Non-pigmented ciliary epithelial cell (primary cell): ENCODE data around the gene FPGS.

Source experiments
- DNase-seq: peaks from one replicate; pipeline ENCODE4 v3.0.0-alpha.2; 2010; ENCODE audit warnings: low read depth

FPGS gene

DNA sequence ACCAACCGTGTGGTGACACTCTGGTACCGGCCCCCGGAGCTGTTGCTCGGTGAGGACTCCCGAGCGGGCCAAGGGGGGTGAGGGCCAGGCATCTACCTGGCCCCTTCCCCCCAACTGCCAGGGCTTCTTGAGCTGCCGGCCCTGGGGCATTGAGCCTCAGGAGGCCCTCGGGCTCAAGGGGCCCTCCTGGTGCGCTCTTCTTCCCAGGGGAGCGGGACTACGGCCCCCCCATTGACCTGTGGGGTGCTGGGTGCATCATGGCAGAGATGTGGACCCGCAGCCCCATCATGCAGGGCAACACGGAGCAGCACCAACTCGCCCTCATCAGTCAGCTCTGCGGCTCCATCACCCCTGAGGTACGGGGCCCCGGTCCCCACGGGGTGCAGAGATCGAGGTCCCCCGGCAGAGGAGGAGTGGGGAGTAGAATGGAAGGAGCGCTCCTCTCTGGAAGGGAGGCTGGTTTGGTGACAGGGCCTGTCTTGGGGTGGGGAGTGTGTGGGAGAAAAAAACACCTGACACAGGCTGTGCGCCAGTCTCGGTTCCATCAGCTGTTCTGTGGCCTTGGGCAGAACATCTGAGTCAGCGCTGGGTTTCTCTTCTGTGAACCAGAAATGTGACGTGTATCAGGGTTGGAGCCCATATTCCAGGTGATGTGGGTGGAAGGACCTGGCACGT, 14.2 kb upstream of the FPGS start:
- no peak for DNase-seq

GRCh38 chr9:127789179-127789578, 13.5 kb upstream of the FPGS start:
- no peak for DNase-seq

- DNase-seq: no peak
These were observed 12.4 kb upstream of the FPGS start for GRCh38 chr9:127790094-127790855.

GRCh38 chr9:127791085-127791484, 11.6 kb upstream of the FPGS start:
- DNase-seq: no peak

GRCh38 chr9:127792417-127793031, 10.2 kb upstream of the FPGS start:
- DNase-seq: no peak

DNA sequence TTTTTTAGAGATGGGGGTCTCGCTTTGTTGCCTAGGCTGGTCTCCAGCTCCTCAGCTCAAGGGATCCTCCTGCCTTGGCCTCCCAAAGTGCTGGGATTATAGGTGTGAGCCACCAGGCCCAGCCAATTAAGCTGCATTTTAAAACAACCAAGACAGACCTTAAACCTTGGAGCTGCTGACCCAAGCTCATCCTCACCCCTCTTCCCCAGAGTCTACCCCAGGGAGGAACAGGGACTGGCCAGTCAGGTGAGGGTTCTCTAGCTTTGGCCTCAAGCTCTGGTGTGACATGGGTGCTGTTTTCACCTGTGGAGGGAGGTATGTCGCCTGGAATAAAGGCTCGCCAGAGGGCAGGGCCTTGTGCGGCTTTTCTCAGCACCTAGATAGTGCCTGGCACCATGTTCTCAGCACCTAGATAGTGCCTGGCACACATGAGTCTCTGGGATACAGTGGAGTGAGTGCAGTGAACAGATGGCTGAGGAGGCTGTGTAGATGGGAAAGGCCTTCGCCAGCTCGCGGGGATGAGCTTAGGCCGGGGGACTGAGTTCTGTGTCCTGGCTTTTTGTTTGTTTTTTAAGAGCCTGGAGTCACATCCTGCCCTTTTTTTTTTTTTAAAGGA, 9.5 kb upstream of the FPGS start:
- DNase-seq: no peak

GRCh38 chr9:127794001-127794791, 8.5 kb upstream of the FPGS start:
- no peak for DNase-seq

DNA sequence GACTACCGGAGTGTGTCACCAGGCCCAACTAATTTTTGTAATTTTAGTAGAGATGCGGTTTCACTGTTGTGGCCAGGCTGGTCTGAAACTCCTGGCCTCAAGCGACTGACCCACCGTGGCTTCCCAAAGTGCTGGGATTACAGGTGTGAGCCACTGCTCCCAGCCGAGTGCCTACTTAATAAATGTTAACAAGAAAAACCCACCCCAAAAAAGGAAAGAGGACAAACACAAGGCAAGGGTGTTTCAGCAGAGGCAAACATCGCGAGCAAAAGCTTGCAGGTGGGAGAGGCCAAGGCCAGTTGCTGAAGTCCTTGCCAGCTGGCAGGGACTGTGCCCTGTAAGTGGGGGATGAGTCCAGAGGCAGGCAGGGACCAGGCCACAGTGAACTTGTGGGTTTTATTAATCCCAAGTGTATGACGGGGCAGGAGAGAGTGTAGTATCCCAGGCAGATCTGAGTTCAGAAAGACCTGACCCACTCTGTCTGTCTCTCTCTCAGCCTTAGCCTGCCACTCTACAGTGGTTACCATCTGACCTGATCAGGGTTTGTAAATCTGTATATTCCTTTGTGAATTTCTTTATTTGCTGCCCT, 6.4 kb upstream of the FPGS start:
- no peak for DNase-seq

DNA sequence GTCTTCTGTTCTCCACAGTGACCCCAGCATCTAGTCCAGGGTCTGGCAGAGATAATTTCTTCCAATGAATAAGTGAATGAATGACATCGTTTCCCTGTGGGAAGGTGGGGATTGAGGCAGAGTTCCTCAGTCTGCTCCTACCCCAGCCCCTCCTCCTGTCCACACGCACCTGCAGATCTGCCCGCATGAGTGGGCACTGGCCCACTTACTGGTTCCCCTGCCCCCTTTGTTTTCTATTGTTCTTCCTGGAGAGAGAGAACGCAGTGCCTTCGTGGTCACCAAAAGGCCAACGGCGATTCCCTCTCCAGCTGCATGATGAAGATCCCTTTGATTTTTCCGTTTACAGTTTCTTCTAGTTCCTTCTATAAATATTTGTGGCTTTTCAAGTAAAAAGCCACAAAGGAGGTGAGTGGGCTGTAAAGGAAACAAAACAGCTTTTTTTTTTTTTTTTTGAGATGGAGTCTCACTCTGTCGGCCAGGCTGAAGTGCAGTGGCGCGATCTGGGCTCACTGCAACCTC, 5.8 kb upstream of the FPGS start:
- no peak for DNase-seq

DNA sequence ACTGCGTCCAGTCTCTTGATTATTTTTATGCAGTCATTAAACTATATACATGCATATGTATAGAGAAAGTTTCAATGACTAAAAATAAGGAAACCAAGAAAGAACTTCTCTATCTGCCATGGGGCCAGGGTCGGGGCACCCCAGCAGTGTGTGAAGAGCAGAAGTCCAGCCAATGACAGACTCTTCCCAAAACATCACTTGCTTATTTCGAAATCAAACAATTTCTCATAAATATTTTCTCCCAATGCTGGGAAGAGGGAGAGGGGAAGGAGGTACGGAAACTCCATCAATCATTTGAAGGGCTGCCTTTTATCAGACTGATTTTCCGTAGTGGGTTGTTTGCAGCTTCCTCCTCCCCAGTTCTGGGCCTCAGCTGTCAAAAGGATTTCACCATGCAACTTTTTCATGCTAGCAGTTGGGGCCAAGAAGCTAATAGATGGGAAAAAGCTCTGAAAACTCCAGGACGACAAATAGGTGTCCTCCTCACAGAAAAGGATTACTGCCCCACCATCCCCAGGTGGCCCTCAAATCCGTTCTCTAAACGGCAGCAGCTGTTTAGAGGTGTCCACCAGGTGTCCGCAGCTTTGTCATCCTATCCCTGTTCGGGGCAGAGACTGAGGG, 617 bp upstream of the FPGS start:
- DNase-seq: no peak

DNA sequence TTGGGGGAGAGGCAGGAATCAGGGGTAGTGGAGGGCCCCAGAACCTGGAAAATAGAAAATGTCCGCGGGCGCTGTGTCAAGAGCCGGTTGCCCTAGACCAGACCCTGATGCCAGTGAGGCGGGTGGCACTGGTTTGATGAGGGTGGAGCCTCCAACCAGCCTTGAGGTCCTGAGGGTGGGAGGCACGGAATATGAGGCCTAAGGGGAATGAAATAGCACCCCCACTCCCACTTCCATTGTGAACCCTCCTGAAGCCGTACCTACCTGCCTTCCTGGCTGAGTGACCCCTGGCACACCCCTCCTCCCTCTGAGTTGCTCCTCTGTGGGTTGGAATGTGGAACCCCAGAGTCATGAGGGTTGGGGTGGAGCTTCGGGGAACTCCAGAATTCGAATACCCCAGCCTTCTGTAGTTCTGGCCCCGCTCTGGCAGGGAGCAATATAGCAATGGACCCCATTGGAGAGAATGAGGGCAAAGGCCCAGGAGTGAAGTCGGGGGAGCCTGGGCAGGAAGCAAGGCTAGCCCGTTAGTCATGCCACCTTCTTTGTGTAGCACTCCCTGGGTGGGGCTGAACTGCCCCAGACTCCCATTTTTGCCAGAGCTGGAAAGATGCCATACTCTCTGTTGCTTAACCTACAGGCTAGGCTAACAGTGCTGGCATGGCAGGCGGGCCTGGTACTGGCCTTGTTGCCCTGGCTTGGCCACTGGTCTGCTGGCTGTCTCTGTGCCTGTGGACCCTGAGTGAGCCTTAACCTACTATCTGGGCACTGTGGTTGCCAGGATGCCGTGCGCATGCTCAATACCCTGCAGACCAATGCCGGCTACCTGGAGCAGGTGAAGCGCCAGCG, 1.0 kb downstream of the FPGS start:
- DNase-seq: no peak

- DNase-seq: no peak
These were observed 2.9 kb downstream of the FPGS start for GRCh38 chr9:127805620-127806019.

DNA sequence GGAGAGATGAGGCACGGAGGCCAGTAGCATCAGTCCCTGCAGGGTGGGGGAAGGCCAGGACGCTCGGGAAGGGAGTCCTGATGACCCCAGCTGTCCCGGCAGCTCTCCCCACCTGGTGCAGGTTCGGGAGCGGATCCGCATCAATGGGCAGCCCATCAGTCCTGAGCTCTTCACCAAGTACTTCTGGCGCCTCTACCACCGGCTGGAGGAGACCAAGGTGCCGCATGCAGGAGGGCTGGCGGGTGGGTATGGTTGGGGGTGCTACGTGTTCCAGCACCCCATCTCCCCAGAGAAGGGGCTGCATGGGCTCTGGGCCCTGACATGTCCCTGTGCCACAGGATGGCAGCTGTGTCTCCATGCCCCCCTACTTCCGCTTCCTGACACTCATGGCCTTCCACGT, 4.2 kb downstream of the FPGS start:
- DNase-seq: no peak

DNA sequence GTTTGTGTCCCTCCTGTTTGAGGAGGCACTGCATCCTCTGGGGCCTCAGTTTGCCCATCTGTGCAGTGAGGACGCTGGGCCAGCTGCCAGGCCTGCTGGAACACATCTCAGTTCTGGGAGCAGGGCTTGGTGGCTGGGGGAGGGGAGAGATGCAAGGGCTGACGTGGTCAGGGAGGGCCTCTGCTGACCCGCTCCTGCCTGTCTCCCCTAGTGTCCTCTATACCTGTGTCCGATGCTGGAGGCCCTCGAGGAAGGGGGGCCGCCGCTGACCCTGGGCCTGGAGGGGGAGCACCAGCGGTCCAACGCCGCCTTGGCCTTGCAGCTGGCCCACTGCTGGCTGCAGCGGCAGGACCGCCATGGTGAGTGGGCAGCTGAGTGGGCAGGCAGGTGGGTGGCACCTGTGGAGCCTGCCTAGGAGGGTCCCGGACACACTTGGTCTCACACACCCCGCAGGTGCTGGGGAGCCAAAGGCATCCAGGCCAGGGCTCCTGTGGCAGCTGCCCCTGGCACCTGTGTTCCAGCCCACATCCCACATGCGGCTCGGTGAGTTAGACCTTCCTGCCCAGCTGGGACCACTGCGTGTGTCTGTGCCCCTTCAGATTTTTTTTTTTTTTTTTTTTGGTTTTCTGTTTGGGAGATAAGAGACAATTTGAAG, 5.8 kb downstream of the FPGS start:
- DNase-seq: no peak

- DNase-seq: no peak
These were observed 6.4 kb downstream of the FPGS start for GRCh38 chr9:127809002-127809539.

DNA sequence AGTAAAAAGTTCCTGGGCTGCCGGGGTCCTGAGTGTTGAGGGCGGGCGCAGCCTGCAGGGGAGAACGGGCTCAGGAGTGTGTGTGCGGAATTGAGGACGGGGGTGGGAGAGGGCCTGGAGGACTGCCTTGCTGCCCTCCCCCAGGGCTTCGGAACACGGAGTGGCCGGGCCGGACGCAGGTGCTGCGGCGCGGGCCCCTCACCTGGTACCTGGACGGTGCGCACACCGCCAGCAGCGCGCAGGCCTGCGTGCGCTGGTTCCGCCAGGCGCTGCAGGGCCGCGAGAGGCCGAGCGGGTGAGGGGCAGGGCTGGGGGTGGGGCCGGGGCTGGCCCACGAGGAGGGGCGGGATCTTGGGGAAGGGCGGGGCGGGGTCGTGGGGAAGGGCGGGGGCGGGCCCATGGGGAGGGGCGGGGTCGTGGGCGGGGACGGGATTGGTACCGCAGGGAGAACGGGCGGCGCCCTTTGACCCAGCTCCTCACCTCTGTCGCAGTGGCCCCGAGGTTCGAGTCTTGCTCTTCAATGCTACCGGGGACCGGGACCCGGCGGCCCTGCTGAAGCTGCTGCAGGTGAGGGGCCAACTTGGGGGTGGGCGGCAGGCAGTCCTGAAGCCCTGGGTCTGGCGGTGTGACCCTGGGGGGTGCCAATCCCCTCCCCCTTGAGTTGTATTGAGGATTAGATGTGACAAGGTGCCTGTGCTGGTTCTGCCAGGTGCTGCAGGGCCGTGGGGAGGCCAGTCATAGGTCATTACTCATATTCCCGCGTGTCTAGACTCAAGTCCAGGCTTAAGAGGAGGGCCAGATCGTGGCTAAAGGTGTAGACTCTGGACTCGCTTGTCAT, 7.1 kb downstream of the FPGS start:
- DNase-seq: no peak

DNA sequence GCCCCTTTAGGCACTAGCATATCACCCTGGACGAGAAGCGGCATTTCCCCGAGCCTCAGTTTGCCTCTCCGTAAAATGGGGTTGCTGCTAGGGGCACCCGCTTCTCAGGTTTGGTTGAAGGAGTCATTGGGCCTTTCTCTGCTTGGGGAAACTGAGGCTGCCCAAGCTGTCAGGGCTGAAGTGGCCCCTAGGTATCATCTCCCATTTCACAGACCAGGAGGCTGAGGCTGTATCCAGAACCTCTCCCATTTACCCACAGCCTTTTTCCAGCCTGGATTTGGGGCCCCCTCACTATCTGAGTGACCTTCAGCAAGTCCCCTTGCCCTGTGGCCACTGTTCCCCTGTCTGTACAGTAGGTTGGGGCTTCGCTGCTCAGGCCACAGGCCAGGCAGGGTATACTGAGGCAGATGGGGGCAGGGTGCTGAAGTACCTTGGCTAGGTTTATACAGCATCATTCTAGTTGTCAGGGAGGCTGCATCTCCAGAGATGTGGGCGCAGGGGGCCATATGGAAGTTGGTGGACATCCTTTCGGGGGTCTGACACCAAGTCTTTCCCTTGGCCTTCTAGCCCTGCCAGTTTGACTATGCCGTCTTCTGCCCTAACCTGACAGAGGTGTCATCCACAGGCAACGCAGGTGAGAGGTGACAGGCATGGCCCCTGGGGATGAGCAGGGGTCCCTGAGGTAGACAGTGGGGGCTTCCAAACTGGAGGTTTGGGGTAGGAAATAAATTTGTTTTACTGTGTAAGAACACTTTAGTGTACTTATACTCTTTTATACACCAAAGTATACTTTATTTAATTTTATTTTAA, 7.9 kb downstream of the FPGS start:
- no peak for DNase-seq
